ENCODE results near the gene NRXN3.

DNA sequence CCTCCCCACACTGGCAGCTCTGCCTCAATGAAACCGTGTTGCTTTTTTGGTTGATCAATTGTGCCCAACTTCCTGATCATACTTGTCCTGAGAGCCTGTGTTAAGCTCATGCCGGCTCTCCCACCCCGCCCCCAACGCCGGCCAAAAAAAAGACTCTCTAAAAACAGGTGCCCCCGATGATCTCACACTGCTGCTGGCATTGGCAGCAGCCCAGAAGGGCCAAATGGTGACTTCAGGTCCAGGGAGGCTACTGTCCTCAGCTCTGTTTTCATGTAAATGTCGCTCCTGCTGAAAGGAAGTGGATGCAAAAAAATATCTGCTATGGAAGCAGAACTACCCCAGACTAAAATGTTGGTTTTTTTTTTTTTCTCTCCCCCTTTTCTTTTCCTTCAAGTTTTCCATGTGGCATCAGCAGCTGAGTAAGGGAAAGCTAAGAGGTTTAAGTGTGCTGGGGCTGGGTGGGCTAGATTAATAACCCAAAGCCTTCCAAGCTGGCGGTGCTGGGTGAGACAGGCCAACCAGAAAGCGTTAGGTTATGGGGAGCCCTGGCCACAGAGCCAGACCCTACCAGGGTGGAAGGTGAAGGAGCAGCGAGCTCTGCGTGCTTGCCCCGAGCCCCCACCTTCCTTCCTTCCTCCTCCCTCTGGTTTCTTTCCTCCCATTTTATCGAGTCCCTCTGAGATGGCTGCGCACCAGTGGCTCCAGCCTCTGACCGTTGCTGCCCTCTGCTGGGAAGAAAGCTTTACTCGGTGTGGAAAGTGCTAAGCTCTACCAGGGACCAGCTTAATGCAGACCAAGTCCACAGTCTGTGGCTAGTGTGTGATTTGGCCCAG is 396.1 kb downstream of the NRXN3 start:
- TF ChIP-seq EZH2 (IDR thresholded peaks at IDR 0.05; ENCODE audit: low read length), result no peak
- TF ChIP-seq, protein P1, sequence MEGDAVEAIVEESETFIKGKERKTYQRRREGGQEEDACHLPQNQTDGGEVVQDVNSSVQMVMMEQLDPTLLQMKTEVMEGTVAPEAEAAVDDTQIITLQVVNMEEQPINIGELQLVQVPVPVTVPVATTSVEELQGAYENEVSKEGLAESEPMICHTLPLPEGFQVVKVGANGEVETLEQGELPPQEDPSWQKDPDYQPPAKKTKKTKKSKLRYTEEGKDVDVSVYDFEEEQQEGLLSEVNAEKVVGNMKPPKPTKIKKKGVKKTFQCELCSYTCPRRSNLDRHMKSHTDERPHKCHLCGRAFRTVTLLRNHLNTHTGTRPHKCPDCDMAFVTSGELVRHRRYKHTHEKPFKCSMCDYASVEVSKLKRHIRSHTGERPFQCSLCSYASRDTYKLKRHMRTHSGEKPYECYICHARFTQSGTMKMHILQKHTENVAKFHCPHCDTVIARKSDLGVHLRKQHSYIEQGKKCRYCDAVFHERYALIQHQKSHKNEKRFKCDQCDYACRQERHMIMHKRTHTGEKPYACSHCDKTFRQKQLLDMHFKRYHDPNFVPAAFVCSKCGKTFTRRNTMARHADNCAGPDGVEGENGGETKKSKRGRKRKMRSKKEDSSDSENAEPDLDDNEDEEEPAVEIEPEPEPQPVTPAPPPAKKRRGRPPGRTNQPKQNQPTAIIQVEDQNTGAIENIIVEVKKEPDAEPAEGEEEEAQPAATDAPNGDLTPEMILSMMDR (optimal IDR thresholded peaks at IDR 0.05 in 1 of 3, IDR thresholded peaks at IDR 0.05 in 1 of 3, conservative IDR thresholded peaks at IDR 0.05 in 1 of 3; ENCODE audit: extremely low read depth in 1 of 3, insufficient read depth in 2 of 3, low read length in 3 of 3), result peak; percentile 76 to 86 (median 86)
